GM18873 (cell line): ENCODE data around the gene RABL2A.
A peak's percentile ranks its signal among the peaks of the same experiment; 100 is the strongest.
"Not testable (repeated sequence)": the region's sequence is repeated elsewhere in the genome, so short reads cannot be mapped to it uniquely, and the experiment has no call there.

ENCODE experiments used
- ATAC-seq: cut with Tn5 transposase; IDR thresholded peaks from one replicate; pipeline ENCODE4 v1.9.1; 2021; ENCODE audit warnings: mild to moderate bottlenecking, moderate library complexity, moderate number of reproducible peaks; ENCODE audit not compliant: unreplicated experiment, low FRiP score

RABL2A gene

DNA sequence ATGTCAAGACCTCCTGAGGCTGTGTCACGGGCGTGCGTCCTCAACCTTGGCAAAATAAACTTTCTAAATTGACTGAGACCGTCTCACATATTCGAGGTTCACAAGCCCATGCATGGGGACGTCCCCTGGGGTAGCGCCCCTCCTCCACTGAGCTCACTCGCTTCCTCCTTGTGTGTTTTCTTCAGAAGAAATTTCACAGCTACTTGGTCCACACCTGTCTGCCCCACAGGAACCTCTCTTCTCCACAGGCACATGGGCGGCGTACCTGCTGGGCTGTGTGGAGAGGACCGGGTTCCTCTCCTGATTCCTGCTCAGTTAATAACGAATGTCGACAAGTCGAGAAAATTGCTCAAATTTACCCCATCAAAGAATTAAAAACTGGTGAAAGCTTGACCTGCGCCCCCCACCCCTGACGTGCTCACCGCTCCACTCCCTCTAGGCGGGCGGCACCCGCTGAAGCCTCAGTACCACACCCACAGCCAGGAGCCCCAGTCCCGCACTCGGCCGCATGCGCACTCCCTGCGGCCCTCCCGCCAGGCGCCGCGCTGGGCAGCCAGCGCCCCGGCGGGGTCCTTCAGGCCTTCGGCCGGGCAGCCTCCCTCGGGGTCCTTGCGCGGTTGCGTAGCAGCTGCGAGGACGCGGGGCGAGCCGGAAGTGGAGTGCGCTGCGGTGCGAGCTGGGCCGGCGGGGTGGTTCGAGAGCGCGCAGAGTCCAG is at the start of gene RABL2A:
TSS of gene RABL2A (plus strand) at position 651 of the 715 bp plus-strand sequence. CDS start 1,341 bp downstream, outside the sequence.
- ATAC-seq, result peak; percentile 89

DNA sequence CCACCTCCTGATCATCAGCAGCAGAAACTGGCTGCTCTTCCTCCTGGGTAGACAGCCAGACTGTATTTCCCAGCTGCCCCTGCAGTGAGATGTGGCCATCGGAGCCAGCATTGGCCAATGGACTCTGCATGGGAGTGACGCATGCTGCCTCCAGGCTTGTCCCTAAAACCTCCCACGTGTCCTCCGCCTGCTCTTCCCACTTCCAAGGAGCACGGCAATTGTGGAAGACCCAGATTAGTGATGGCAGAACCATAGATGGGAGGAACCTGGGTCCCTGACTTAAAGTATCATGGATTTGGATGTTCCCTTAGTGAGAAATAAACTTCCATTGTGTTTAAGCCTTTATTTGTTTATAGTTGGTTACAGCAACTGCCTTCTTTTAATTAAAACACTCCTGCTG is 48.6 kb upstream of the RABL2A start:
- ATAC-seq, result not testable (repeated sequence)

DNA sequence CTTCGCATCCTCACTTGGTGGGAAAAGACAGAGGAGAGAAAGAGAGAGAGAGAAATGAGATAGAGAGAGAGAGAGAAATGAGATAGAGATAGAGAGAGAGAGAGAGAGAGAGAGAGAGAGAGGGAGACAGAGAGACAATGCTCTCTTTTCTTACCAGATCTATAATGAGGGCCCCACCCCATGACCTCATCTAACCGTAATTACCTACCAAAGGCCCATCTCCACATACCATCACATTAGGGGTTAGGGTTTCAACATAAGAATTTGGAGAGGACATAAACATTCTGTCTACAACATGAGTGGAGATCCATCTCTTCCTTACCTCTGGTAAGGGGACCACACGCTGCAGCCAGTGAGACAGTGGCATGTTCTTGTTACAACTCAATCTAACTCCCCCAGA is 44.6 kb upstream of the RABL2A start:
- ATAC-seq, result not testable (repeated sequence)

- ATAC-seq, result not testable (repeated sequence)
Observed at GRCh38 chr2:113583521-113584225, 43.4 kb upstream of the RABL2A start.

DNA sequence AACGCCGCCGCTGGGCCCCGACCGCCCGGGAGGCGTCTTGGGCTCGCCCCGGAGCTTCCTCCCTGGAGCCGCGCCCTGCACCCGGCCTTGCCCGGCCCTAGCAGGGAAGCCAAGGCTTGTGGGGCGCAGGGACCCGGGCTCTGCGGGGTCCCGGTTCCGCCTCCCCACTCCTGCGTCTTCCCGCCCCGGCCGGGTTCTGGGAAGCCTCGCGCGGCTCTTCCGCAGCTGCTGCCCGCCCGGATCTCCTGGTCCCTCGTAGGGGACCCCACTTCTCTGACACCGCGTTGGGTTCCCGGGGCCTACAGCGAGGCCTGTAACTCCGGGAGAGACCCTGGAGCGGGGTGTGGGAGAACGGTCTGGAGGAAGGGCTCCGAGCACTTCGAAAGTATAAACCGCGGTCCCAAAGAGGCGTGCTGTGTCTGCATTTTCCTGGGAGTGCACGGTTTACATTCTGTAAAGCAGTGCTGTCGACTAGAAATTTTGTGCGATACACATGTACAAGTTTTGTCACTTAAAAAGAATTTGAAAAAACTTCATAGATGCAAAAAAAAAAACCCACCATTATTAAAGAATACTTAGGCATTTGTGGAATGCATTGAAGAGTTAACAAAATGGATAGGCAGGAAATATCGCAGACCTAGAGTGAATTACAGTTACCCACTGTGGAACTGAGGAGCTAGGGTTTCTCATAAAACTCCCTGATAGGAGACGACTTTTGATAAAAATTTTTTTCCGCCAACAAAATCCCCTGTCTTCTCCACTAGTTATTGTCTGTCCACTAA is 42.6 kb upstream of the RABL2A start:
- not testable (repeated sequence) for ATAC-seq

DNA sequence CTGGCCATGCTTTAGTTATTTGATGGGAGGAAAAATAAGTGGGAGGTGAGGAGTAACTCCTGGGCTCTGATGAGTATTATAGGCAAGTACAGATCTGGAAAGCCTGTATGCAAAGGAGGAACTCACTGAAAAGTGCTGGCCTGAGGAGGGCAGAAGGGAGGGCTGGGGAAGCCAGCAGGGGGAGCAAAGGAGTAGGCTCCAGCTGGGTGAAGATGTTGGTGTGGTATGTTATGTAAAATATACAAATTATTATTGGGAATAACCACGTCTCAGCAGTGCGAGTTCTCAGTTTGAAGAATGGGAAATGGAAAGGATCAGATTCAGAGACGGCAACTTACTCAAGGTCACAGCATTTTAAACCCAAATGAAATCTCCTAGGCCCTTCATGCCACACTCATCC is 39.9 kb upstream of the RABL2A start:
- ATAC-seq, result not testable (repeated sequence)

GRCh38 chr2:113589591-113589990 is 37.5 kb upstream of the RABL2A start:
- not testable (repeated sequence) for ATAC-seq

DNA sequence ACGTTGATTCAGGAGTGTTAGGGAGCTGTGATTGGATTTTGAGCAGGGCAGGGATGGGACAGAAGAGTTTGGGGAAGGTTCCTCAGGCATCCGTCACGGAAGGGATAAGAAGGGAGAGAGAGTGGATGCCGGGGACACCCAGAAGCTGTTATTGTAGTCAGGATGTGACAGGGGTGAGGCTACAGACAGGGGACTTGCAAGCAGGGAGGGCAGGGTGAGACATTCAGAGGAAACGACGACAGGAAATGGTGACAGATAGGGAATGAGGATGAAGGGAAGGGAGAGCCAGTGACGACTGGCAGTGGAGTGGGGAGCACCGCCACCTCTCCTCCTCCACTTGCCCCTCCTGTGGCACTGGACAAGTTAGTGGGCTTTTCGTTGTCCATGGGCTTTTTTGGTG is 35.1 kb upstream of the RABL2A start:
- ATAC-seq, result not testable (repeated sequence)

DNA sequence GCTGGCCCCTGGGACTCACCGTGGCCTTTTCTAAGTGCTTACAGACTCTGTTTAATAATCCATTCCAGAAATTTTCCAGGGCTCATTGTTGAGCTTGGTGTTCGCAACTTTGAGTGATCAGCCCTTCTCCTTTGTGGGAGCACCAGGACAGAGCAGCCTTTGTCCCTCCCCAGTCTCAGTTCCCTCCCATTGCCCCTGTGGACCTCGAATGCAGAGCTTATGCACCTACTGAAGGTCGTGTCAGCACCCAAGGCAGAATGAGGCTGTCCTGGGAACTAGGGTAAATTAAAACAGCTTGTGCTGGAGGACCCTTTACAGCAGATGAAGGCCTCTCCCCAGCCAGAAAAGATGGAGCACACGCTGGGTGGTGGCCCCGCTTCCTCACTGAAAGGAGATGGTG is 33.8 kb upstream of the RABL2A start:
- ATAC-seq, result not testable (repeated sequence)

GRCh38 chr2:113595725-113596124 is 31.3 kb upstream of the RABL2A start:
- not testable (repeated sequence) for ATAC-seq

DNA sequence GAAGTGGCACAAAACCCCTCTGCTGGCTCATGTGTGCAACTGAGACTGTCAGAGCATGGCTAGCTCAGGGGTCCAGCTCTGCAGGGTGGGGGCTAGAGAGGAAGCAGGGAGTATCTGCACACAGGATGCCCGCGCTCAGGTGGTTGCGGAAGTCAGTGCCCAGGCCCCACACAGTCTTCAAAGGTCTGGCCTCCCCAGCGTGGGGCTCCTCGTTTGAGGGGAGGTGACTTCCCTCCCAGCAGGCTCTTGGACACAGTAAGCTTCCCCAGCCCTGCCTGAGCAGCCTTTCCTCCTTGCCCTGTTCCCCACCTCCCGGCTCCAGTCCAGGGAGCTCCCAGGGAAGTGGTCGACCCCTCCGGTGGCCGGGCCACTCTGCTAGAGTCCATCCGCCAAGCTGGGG is 29.9 kb upstream of the RABL2A start:
- not testable (repeated sequence) for ATAC-seq

- ATAC-seq, result not testable (repeated sequence)
Observed at GRCh38 chr2:113597572-113597971, 29.5 kb upstream of the RABL2A start.

- not testable (repeated sequence) for ATAC-seq
Observed at GRCh38 chr2:113598180-113598579, 28.9 kb upstream of the RABL2A start.

GRCh38 chr2:113598738-113599137 is 28.3 kb upstream of the RABL2A start:
- ATAC-seq, result not testable (repeated sequence)

DNA sequence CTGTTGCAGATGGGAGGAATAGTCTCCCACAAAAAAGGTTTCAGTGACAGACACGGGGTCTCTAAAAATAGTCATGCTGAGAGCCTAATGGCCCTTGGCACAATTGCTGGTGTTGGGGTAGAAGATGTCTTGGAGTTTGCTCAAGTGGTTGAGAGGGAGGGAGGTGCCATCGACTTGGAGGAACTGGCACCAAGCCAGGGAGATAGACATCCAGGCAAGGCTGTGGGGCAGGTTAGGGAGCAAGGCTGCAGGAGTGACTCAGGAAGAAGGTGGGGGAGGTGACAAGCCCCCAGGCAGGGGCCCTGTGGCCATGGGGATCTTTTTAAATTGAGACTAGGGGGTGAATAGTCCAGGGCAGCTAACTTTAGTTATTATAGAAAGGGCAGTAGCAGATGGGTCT is 27.9 kb upstream of the RABL2A start:
- ATAC-seq, result not testable (repeated sequence)

DNA sequence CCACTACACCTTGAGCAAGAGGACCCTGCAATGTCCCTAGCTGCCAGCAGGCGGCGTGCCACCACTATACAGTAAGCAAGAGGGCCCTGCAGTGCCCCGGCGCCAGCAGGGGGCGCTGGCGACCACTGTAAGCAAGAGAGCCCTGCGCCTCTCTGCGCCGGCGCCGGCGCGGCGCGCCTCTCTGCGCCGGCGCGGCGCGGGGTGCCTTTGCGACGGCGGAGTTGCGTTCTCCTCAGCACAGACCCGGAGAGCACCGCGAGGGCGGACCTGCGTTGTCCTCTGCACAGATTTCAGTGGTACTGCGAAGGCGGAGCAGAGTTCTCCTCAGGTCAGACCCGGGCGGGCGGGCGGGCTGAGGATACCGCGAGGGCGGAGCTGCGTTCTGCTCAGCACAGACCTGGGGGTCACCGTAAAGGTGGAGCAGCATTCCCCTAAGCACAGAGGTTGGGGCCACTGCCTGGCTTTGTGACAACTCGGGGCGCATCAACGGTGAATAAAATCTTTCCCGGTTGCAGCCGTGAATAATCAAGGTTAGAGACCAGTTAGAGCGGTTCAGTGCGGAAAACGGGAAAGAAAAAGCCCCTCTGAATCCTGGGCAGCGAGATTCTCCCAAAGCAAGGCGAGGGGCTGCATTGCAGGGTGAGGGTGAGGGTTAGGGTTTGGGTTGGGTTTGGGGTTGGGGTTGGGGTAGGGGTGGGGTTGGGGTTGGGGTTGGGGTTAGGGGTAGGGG is 24.9 kb upstream of the RABL2A start:
- not testable (repeated sequence) for ATAC-seq

- no peak for ATAC-seq
Observed at GRCh38 chr2:113602869-113603466, 24.1 kb upstream of the RABL2A start.

- peak; percentile 99 for ATAC-seq
Observed at GRCh38 chr2:113603467-113604084, 23.5 kb upstream of the RABL2A start.

DNA sequence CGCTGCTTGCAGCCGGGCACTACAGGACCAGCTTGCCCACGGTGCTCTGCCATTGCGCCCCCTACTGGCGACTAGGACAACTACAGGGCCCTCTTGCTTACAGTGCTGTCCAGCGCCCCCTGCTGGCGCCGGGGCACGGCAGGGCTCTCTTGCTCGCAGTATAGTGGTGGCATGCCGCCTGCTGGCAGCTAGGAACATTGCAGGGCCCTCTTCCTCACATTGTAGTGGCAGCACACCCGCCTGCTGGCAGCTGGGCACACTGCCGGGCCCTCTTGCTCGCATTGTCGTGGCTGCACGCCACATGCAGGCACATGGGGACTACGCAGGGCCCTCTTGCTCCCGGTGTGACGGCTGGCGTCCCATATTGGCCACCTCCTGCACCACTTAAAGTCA is 23.0 kb upstream of the RABL2A start:
- peak; percentile 42 for ATAC-seq
